OCI-LY1 (cell line): Measurements from ENCODE around the gene CD247.

Source experiments
- CTCF ChIP-seq: fragments of 200-600 bp; sonication (generic), shearing (Covaris generic); IDR thresholded peaks from 2 replicates; pipeline ENCODE4 v1.5.1; 2017; ENCODE audit warnings: mild to moderate bottlenecking, antibody characterized with exemption, low read length, moderate library complexity, mixed read lengths
- EZH2 ChIP-seq: fragments of 200-600 bp; sonication (generic), shearing (Covaris generic); IDR thresholded peaks from 2 replicates; pipeline ENCODE4 v1.8.0; 2017; ENCODE audit warnings: borderline replicate concordance, mixed run types, mild to moderate bottlenecking, antibody characterized with exemption, low read length, moderate library complexity, mixed read lengths

DNA sequence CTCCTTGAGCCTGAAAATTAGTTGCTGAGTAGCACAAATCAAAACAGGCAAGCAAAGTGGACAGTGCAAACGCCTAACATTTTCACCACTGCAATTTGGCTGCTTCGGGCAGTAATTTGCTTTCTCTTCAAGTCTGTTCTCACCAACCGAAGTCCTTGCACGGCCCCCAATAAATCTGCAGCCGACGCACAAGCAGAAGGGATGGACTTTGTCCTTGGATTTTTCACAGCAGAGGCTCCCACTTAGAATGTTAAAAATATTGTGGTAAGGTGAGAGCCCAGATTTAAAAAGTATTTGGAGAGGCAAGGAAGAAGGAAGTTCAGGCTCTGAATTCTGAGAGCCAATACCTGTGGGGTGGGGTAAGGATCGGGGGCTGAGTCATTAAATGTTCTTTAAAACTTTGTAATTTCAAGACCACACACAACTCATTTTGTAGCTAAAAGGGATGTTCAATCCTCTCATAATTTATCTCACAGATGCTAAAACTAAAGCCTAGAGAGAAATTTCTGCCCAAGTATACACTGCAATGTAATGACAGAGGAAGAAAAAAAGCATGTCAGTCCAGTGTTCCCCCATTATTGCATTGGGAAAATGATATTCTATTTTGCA lies 6.2 kb downstream of the CD247 start:
- TF ChIP-seq CTCF (no peak), EZH2 (no peak)
